Thyroid gland (tissue), 4 donors: Measurements from ENCODE around the gene TMEM254. TPM values are rescaled to one million over a fixed set of nuclear protein-coding genes. Genes with fewer than 3 reads are reported as not detected.

Experiments used
- DNase-seq, 2 donors: peaks; one replicate each; pipeline ENCODE4 v3.0.0-alpha.2; 2019
- H3K27ac ChIP-seq, 3 donors: fragments of 200-600 bp; sonication (generic); 1 replicate in 2 of 3; 2 replicates in 1 of 3; pipeline ENCODE4 v1.5.1; 2016 to 2019; ENCODE audit warnings: mild to moderate bottlenecking in 1 of 3, moderate library complexity in 1 of 3
- H3K27me3 ChIP-seq: fragments of 200-600 bp; sonication (generic); one replicate; pipeline ENCODE4 v1.5.1; 2019
- H3K36me3 ChIP-seq, 2 donors: fragments of 200-600 bp; sonication (generic); one replicate each; pipeline ENCODE4 v1.5.1; 2016 to 2019
- H3K4me1 ChIP-seq, 2 donors: fragments of 200-600 bp; sonication (generic); one replicate each; pipeline ENCODE4 v1.5.1; 2017 to 2019
- H3K4me3 ChIP-seq, 3 donors: fragments of 200-600 bp; sonication (generic); replicated peaks in 1 of 3; 1 replicate in 2 of 3; 2 replicates in 1 of 3; pipeline ENCODE4 v1.5.1; 2016; ENCODE audit warnings: mild to moderate bottlenecking in 1 of 3
- H3K9me3 ChIP-seq: fragments of 200-600 bp; sonication (generic); one replicate; pipeline ENCODE4 v1.5.1; 2017
- POLR2A ChIP-seq, 2 donors: fragments of 450-650 bp; IDR thresholded peaks; one replicate each; pipeline ENCODE4 v1.6.1; 2017; ENCODE audit warnings: antibody characterized with exemption in 2 of 2, mild to moderate bottlenecking in 2 of 2, moderate library complexity in 1 of 2
- WGBS, 2 donors: methylation state at CpG; one replicate each; pipeline ENCODE4 v1.1.5; 2017; 5-methylcytosine and 5-hydroxymethylcytosine counted together
- intact Hi-C: fragments of 100-400 bp; cut with DNase I; formaldehyde crosslinking; loops from one replicate; pipeline ENCODE4 v1.15.1; 2023
- total RNA-seq, 4 donors: library from RNA; depleted of rRNA; stranded (reverse); fragments of >200 nt; gene quantifications; one replicate each; pipeline ENCODE4 v1.2.3, GENCODE V29; 2016
- TF ChIP-seq, protein P1 (sequence below), 6 experiments: fragments of 200-600 bp in 3 of 6; fragments of 450-650 bp in 3 of 6; sonication (generic) in 3 of 6; IDR thresholded peaks; one replicate each; pipeline ENCODE4 v1.5.1; 2016 to 2019; ENCODE audit warnings: antibody characterized with exemption in 6 of 6, mild to moderate bottlenecking in 2 of 6, inconsistent platforms in 1 of 6, moderate library complexity in 1 of 6

Gene TMEM254
- total RNA-seq, 4 donors from 2014 or later, result 12.2 to 25.0 (median 19.8) TPM

DNA sequence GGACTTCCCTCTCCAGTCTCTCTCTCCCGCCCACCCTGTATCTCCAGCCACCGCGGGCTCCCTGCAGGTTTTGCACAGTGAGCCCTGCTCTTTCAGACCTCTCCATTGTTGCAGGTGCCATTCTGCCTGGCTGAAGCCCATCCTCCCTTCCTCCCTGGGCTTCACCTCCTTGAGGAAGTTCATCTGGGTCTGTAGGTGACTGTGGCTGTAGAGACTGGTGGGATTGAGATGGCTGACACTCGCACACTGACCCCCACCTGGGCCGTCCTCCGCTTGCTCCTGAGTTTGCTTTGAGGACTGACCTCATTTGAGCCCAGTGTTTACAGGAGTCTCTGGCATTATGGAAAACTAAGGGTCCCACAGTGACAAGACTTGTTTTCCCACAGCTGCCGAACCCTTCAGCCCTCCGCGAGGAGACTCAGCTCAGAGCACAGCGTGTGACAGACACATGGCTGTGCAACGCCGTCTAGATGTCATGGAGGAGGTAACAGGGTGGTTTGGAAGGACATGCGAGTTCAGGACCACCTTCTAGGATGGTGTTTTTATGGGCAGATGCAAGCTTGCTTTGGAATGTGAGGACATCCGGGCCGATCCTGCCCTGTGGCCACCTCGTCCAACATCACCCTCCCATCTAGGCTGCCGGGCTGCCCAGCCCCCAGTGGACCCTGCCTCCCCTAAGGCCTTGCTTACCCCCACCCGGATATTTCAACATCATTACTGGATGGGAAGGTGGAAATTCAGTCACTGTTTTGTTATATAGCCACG lies 63.4 kb downstream of the TMEM254 start:
- intact Hi-C loops, result loop anchor here (5.0 to 10.0 kb wide), 2 partner anchors 80 to 767 kb away; no protein-coding TSS in a partner anchor
- TF ChIP-seq, protein P1, sequence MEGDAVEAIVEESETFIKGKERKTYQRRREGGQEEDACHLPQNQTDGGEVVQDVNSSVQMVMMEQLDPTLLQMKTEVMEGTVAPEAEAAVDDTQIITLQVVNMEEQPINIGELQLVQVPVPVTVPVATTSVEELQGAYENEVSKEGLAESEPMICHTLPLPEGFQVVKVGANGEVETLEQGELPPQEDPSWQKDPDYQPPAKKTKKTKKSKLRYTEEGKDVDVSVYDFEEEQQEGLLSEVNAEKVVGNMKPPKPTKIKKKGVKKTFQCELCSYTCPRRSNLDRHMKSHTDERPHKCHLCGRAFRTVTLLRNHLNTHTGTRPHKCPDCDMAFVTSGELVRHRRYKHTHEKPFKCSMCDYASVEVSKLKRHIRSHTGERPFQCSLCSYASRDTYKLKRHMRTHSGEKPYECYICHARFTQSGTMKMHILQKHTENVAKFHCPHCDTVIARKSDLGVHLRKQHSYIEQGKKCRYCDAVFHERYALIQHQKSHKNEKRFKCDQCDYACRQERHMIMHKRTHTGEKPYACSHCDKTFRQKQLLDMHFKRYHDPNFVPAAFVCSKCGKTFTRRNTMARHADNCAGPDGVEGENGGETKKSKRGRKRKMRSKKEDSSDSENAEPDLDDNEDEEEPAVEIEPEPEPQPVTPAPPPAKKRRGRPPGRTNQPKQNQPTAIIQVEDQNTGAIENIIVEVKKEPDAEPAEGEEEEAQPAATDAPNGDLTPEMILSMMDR (IDR thresholded peaks at IDR 0.05), result no peak
- no peak for TF ChIP-seq POLR2A (IDR thresholded peaks at IDR 0.05)
- no peak for DNase-seq
- no peak overlapping the region for H3K27ac ChIP-seq
- H3K9me3 ChIP-seq, result no peaks in the 10 kb centered on the region
- H3K27me3 ChIP-seq, result no peaks in the 10 kb centered on the region
- H3K36me3 ChIP-seq, result no peaks in the 10 kb centered on the region
- peaks cover 10 to 16% of the 10 kb centered on the region in 2 donors for H3K4me1 ChIP-seq
- WGBS, 2 donors, result 54 to 67% methylated on average over 18 to 19 of the region's 19 CpGs
- H3K4me3 ChIP-seq, result no peak overlapping the region

Other genes with a start within 250 kb of the TMEM254 start
- 10 to 100 TPM in 1 of 4 donors, 1 to 10 TPM in 3; 3.0 to 10.8 (median 5.7) TPM for gene SFTPD, start 129.6 kb upstream of the TMEM254 start, total RNA-seq
- 10 to 100 TPM in 3 of 4 donors, 1 to 10 TPM in 1; 5.5 to 65.6 (median 33.6) TPM for gene PLAC9, start 54.1 kb downstream of the TMEM254 start, total RNA-seq
- gene ANXA11, start 126.9 kb downstream of the TMEM254 start, total RNA-seq, result 100 to 1,000 TPM in 1 of 4 donors, 10 to 100 TPM in 3; 77.5 to 106 (median 90.8) TPM
- gene MAT1A, start 211.0 kb downstream of the TMEM254 start, total RNA-seq, result under 1 TPM in 3 of 4 donors, not detected in 1; 0.22 to 0.39 (median 0.25) TPM